ENCODE data around the gene CDH13.

Gene CDH13

GRCh38 chr16:83247767-83248372 is 621.1 kb downstream of the CDH13 start:
- no peak overlapping the region for H2AFZ ChIP-seq (ENCODE audit: low read depth, low read length)
- no peaks in the 10 kb centered on the region for H3K9me3 ChIP-seq (ENCODE audit: insufficient read depth, low read length)
- no peak overlapping the region for H3K27ac ChIP-seq (ENCODE audit: low read length)
- H4K20me1 ChIP-seq (ENCODE audit: insufficient read depth, low read length) = 0 out of 2 replicates have a peak, but pooled peaks cover 3% of the 10 kb centered on the region
- no peak overlapping the region for H3K9ac ChIP-seq (ENCODE audit: low read length)
- no peaks in the 10 kb centered on the region for H3K4me1 ChIP-seq (ENCODE audit: low read length)
- H3K4me2 ChIP-seq (ENCODE audit: low read length) = no peak overlapping the region
- no peaks in the 10 kb centered on the region for H3K79me2 ChIP-seq (ENCODE audit: low read length)
- H3K4me3 ChIP-seq (ENCODE audit: low read length) = no peak overlapping the region
- no peaks in the 10 kb centered on the region for H3K27me3 ChIP-seq (ENCODE audit: low read depth, low read length)
- no peaks in the 10 kb centered on the region for H3K36me3 ChIP-seq (replicated peaks; ENCODE audit: low read depth, low read length)
- TF ChIP-seq CTCF (IDR thresholded peaks at IDR 0.05; ENCODE audit: low read depth, low read length) (no peak), EZH2phosphoT487 (IDR thresholded peaks at IDR 0.05; ENCODE audit: low read depth) (no peak)

- no peak overlapping the region for H3K27ac ChIP-seq (ENCODE audit: low read length)
- H3K4me1 ChIP-seq (ENCODE audit: low read length) = no peaks in the 10 kb centered on the region
- no peak overlapping the region for H3K9ac ChIP-seq (ENCODE audit: low read length)
- H3K36me3 ChIP-seq (replicated peaks; ENCODE audit: low read depth, low read length) = no peaks in the 10 kb centered on the region
- H3K4me3 ChIP-seq (ENCODE audit: low read length) = no peak overlapping the region
- no peaks in the 10 kb centered on the region for H3K9me3 ChIP-seq (ENCODE audit: insufficient read depth, low read length)
- H3K27me3 ChIP-seq (ENCODE audit: low read depth, low read length) = no peaks in the 10 kb centered on the region
- no peak overlapping the region for H2AFZ ChIP-seq (ENCODE audit: low read depth, low read length)
- no peak for TF ChIP-seq EZH2phosphoT487 (IDR thresholded peaks at IDR 0.05; ENCODE audit: low read depth)
- no peak for TF ChIP-seq CTCF (IDR thresholded peaks at IDR 0.05; ENCODE audit: low read depth, low read length)
- no peak overlapping the region for H3K4me2 ChIP-seq (ENCODE audit: low read length)
- H3K79me2 ChIP-seq (ENCODE audit: low read length) = no peaks in the 10 kb centered on the region
- H4K20me1 ChIP-seq (ENCODE audit: insufficient read depth, low read length) = 0 out of 2 replicates have a peak, but pooled peaks cover 3% of the 10 kb centered on the region
These were observed 622.1 kb downstream of the CDH13 start for GRCh38 chr16:83248735-83249463.

- Histone ChIP-seq H3K4me1 (ENCODE audit: low read length) (no peaks in the 10 kb centered on the region), H3K36me3 (replicated peaks; ENCODE audit: low read depth, low read length) (no peaks in the 10 kb centered on the region), H3K4me3 (ENCODE audit: low read length) (no peak overlapping the region), H3K27me3 (ENCODE audit: low read depth, low read length) (no peaks in the 10 kb centered on the region), H3K9ac (ENCODE audit: low read length) (no peak overlapping the region), H4K20me1 (ENCODE audit: insufficient read depth, low read length) (0 out of 2 replicates have a peak, but pooled peaks cover 3% of the 10 kb centered on the region), H3K4me2 (ENCODE audit: low read length) (no peak overlapping the region), H3K9me3 (ENCODE audit: insufficient read depth, low read length) (no peaks in the 10 kb centered on the region), H3K79me2 (ENCODE audit: low read length) (no peaks in the 10 kb centered on the region), H2AFZ (ENCODE audit: low read depth, low read length) (no peak overlapping the region), H3K27ac (ENCODE audit: low read length) (no peak overlapping the region)
- TF ChIP-seq EZH2phosphoT487 (IDR thresholded peaks at IDR 0.05; ENCODE audit: low read depth) = no peak
- TF ChIP-seq CTCF (IDR thresholded peaks at IDR 0.05; ENCODE audit: low read depth, low read length) = no peak
These were observed 626.8 kb downstream of the CDH13 start for GRCh38 chr16:83253521-83253920.

- no peak overlapping the region for H3K4me3 ChIP-seq (ENCODE audit: low read length)
- no peaks in the 10 kb centered on the region for H3K79me2 ChIP-seq (ENCODE audit: low read length)
- no peak overlapping the region for H3K9ac ChIP-seq (ENCODE audit: low read length)
- no peaks in the 10 kb centered on the region for H4K20me1 ChIP-seq (ENCODE audit: insufficient read depth, low read length)
- H3K4me2 ChIP-seq (ENCODE audit: low read length) = no peak overlapping the region
- H3K27me3 ChIP-seq (ENCODE audit: low read depth, low read length) = no peaks in the 10 kb centered on the region
- H3K36me3 ChIP-seq (replicated peaks; ENCODE audit: low read depth, low read length) = no peaks in the 10 kb centered on the region
- no peak for TF ChIP-seq CTCF (IDR thresholded peaks at IDR 0.05; ENCODE audit: low read depth, low read length)
- H2AFZ ChIP-seq (ENCODE audit: low read depth, low read length) = no peak overlapping the region
- H3K4me1 ChIP-seq (ENCODE audit: low read length) = no peaks in the 10 kb centered on the region
- no peak overlapping the region for H3K27ac ChIP-seq (ENCODE audit: low read length)
- no peaks in the 10 kb centered on the region for H3K9me3 ChIP-seq (ENCODE audit: insufficient read depth, low read length)
These were observed 631.7 kb downstream of the CDH13 start for GRCh38 chr16:83258366-83258928.

All from OCI-LY3 (cell line).